HCT116 (cell line): Measurements from ENCODE around the gene ENDOD1.

Experiments
- CEBPB ChIP-seq: IDR thresholded peaks from 2 replicates; pipeline ENCODE4 v1.6.1; 2012; ENCODE audit warnings: low read depth
- FOSL1 ChIP-seq: IDR thresholded peaks from 2 replicates; pipeline ENCODE4 v1.6.1; 2012; ENCODE audit warnings: low read depth
- POLR2A ChIP-seq: IDR thresholded peaks from 2 replicates; pipeline ENCODE4 v1.7.0; 2011; ENCODE audit warnings: borderline replicate concordance; ENCODE audit not compliant: insufficient read depth, insufficient read length; ENCODE audit errors: extremely low read depth
- POLR2AphosphoS5 ChIP-seq: IDR thresholded peaks from 2 replicates; pipeline ENCODE4 v1.6.1; 2011; ENCODE audit warnings: mild to moderate bottlenecking, low read depth, low read length, moderate library complexity
- RAD21 ChIP-seq: IDR thresholded peaks from 2 replicates; pipeline ENCODE4 v1.6.1; 2012; ENCODE audit warnings: low read depth, mild to moderate bottlenecking
- YY1 ChIP-seq: IDR thresholded peaks from 2 replicates; pipeline ENCODE4 v1.6.1; 2011; ENCODE audit warnings: low read length, low read depth, moderate library complexity, mild to moderate bottlenecking; ENCODE audit not compliant: insufficient replicate concordance; ENCODE audit errors: extremely low read depth
- TF ChIP-seq, protein P1 (sequence below), 3 experiments: fragments of 200-600 bp in 1 of 3; sonication (generic) in 1 of 3; IDR thresholded peaks in 2 of 3; conservative IDR thresholded peaks in 1 of 3; 2 replicates each; pipeline ENCODE4 v1.5.1; 2012 to 2017; ENCODE audit warnings: low read depth in 2 of 3, low read length in 2 of 3, antibody characterized with exemption in 1 of 3, borderline replicate concordance in 1 of 3, control low read depth in 1 of 3, mild to moderate bottlenecking in 1 of 3, mixed read lengths in 1 of 3, mixed run types in 1 of 3, moderate library complexity in 1 of 3; ENCODE audit not compliant: insufficient read depth in 1 of 3
- TF ChIP-seq, protein P2 (sequence below): IDR thresholded peaks from 2 replicates; pipeline ENCODE4 v1.6.1; 2012
- TF ChIP-seq, protein P3 (sequence below): IDR thresholded peaks from 2 replicates; pipeline ENCODE4 v1.6.1; 2012; ENCODE audit warnings: low read depth

DNA sequence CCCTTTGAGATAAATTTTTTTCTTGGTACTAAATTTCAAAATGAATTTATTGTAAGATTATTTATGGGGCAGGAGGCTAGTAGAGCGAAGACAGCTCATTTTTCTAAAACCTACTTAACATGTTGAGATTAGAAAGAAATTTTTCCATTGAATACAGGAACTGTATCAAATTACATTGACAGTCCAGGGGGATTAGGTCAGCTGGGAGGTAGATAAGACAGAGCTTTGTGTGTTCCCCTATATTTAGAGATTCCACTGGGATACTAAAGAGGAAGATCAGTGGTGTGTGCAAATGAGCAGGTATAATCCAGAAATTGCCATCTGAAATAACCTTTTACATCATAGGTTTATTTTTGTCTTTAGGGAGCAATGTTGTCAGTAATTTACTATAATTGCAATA lies 32.1 kb downstream of the ENDOD1 start:
- TF ChIP-seq, protein P1, sequence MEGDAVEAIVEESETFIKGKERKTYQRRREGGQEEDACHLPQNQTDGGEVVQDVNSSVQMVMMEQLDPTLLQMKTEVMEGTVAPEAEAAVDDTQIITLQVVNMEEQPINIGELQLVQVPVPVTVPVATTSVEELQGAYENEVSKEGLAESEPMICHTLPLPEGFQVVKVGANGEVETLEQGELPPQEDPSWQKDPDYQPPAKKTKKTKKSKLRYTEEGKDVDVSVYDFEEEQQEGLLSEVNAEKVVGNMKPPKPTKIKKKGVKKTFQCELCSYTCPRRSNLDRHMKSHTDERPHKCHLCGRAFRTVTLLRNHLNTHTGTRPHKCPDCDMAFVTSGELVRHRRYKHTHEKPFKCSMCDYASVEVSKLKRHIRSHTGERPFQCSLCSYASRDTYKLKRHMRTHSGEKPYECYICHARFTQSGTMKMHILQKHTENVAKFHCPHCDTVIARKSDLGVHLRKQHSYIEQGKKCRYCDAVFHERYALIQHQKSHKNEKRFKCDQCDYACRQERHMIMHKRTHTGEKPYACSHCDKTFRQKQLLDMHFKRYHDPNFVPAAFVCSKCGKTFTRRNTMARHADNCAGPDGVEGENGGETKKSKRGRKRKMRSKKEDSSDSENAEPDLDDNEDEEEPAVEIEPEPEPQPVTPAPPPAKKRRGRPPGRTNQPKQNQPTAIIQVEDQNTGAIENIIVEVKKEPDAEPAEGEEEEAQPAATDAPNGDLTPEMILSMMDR (IDR thresholded peaks at IDR 0.05 in 2 of 3, conservative IDR thresholded peaks at IDR 0.05 in 1 of 3; ENCODE audit: borderline replicate concordance in 1 of 3, insufficient read depth in 1 of 3, low read depth in 2 of 3, low read length in 2 of 3) = no peak
- TF ChIP-seq RAD21 = no peak
- no peak for TF ChIP-seq POLR2A
- TF ChIP-seq, protein P2, sequence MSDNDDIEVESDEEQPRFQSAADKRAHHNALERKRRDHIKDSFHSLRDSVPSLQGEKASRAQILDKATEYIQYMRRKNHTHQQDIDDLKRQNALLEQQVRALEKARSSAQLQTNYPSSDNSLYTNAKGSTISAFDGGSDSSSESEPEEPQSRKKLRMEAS = no peak
- TF ChIP-seq YY1 = no peak
- no peak for TF ChIP-seq FOSL1
- TF ChIP-seq, protein P3, sequence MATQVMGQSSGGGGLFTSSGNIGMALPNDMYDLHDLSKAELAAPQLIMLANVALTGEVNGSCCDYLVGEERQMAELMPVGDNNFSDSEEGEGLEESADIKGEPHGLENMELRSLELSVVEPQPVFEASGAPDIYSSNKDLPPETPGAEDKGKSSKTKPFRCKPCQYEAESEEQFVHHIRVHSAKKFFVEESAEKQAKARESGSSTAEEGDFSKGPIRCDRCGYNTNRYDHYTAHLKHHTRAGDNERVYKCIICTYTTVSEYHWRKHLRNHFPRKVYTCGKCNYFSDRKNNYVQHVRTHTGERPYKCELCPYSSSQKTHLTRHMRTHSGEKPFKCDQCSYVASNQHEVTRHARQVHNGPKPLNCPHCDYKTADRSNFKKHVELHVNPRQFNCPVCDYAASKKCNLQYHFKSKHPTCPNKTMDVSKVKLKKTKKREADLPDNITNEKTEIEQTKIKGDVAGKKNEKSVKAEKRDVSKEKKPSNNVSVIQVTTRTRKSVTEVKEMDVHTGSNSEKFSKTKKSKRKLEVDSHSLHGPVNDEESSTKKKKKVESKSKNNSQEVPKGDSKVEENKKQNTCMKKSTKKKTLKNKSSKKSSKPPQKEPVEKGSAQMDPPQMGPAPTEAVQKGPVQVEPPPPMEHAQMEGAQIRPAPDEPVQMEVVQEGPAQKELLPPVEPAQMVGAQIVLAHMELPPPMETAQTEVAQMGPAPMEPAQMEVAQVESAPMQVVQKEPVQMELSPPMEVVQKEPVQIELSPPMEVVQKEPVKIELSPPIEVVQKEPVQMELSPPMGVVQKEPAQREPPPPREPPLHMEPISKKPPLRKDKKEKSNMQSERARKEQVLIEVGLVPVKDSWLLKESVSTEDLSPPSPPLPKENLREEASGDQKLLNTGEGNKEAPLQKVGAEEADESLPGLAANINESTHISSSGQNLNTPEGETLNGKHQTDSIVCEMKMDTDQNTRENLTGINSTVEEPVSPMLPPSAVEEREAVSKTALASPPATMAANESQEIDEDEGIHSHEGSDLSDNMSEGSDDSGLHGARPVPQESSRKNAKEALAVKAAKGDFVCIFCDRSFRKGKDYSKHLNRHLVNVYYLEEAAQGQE = no peak
- no peak for TF ChIP-seq POLR2AphosphoS5
- TF ChIP-seq CEBPB = no peak
